T-cell (primary cell): Measurements from ENCODE around the gene CDH4. TPM values are rescaled to one million over a fixed set of nuclear protein-coding genes. Genes with fewer than 3 reads are reported as not detected.

Experiments
- ATAC-seq, 4 experiments: fragments of 200-7000 bp in 3 of 4; fragments of 150-1000 bp in 1 of 4; cut with Tn5 transposase; replicated peaks in 1 of 4; 1 replicate in 3 of 4; 2 replicates in 1 of 4; pipeline ENCODE4 v1.10.0; 2021; ENCODE audit warnings: moderate library complexity in 3 of 4, mild to moderate bottlenecking in 2 of 4, moderate number of reproducible peaks in 1 of 4
- CTCF ChIA-PET, 2 donors: fragments of 300-600 bp; sonication (Branson Sonifier 250); formaldehyde crosslinking; loops; one replicate each; lab custom pipeline; 2022; ENCODE audit warnings: antibody characterized with exemption in 2 of 2; lab: Charles Lee
- POLR2A ChIA-PET, 2 donors: fragments of 300-600 bp; sonication (Branson Sonifier 250); formaldehyde crosslinking; loops; one replicate each; lab custom pipeline; 2022; ENCODE audit warnings: antibody characterized with exemption in 2 of 2; lab: Charles Lee
- DNase-seq, 35 experiments: peaks; one replicate each; pipeline versions ENCODE4 v3.0.0 to v3.0.0-alpha.2; 2013 to 2023
- H3K27ac ChIP-seq: one replicate; pipeline ENCODE4 v1.5.1; 2013; ENCODE audit warnings: low read length
- H3K27me3 ChIP-seq, 2 experiments: replicated peaks in 1 of 2; 1 replicate in 1 of 2; 2 replicates in 1 of 2; pipeline versions ENCODE4 v1.6.1 to v1.7.0; 2013; ENCODE audit warnings: low read length in 1 of 2, mixed read lengths in 1 of 2; ENCODE audit not compliant: control insufficient read depth in 2 of 2, insufficient read depth in 2 of 2; ENCODE audit errors: extremely low read depth in 1 of 2
- H3K36me3 ChIP-seq, 2 donors: 1 replicate in 1 of 2; 2 replicates in 1 of 2; pipeline versions ENCODE4 v1.6.1 to v1.7.0; 2013; ENCODE audit warnings: low read length in 1 of 2; ENCODE audit not compliant: control insufficient read depth in 2 of 2, insufficient read depth in 1 of 2; ENCODE audit errors: extremely low read depth in 1 of 2
- H3K4me1 ChIP-seq, 2 experiments: 1 replicate in 1 of 2; 2 replicates in 1 of 2; pipeline versions ENCODE4 v1.6.1 to v1.7.0; 2013; ENCODE audit warnings: low read length in 2 of 2, mixed read lengths in 1 of 2; ENCODE audit not compliant: insufficient read depth in 2 of 2, control insufficient read depth in 1 of 2; ENCODE audit errors: extremely low read depth in 1 of 2
- H3K4me3 ChIP-seq, 2 donors: 1 replicate in 1 of 2; 2 replicates in 1 of 2; pipeline versions ENCODE4 v1.5.1 to v1.7.0; 2013; ENCODE audit warnings: mild to moderate bottlenecking in 2 of 2, low read length in 1 of 2, moderate library complexity in 1 of 2; ENCODE audit not compliant: control insufficient read depth in 1 of 2; ENCODE audit errors: extremely low read depth in 1 of 2
- H3K9me3 ChIP-seq: 2 replicates; pipeline ENCODE4 v1.7.0; 2013
- H3K27ac Mint-ChIP-seq, 2 donors: one replicate each; pipeline ENCODE4 v1.8.0; 2020 to 2021; ENCODE audit warnings: mild to moderate bottlenecking in 2 of 2, mixed read lengths in 2 of 2
- H3K27me3 Mint-ChIP-seq, 2 donors: one replicate each; pipeline ENCODE4 v1.8.0; 2021 to 2022; ENCODE audit warnings: mixed read lengths in 2 of 2
- H3K36me3 Mint-ChIP-seq: one replicate; pipeline ENCODE4 v1.8.0; 2021; ENCODE audit warnings: mixed read lengths
- H3K4me1 Mint-ChIP-seq, 3 donors: one replicate each; pipeline ENCODE4 v1.8.0; 2020 to 2022; ENCODE audit warnings: mixed read lengths in 3 of 3, mild to moderate bottlenecking in 1 of 3
- H3K4me3 Mint-ChIP-seq, 3 donors: one replicate each; pipeline ENCODE4 v1.8.0; 2020 to 2022; ENCODE audit warnings: mild to moderate bottlenecking in 3 of 3, mixed read lengths in 3 of 3, moderate library complexity in 3 of 3
- H3K9me3 Mint-ChIP-seq, 3 donors: one replicate each; pipeline ENCODE4 v1.8.0; 2020 to 2022; ENCODE audit warnings: mixed read lengths in 3 of 3
- WGBS: methylation state at CpG from one replicate; pipeline ENCODE4 v1.1.5; 2013; ENCODE audit warnings: missing lambda C conversion rate; ENCODE audit not compliant: insufficient coverage; 5-methylcytosine and 5-hydroxymethylcytosine counted together
- total RNA-seq, 35 experiments: library from RNA in 6 of 35; stranded (reverse) in 6 of 35; fragments of 120-200 nt in 1 of 35; gene quantifications; one replicate each; pipeline versions ENCODE4 v1.2.1 to v1.2.4 and lab custom pipeline; 2013 to 2026

The CDH4 gene
- total RNA-seq, 5 donors from 2014 or later (not counting 1 experiment from before 2014, with no cell fraction given): 0.06 to 0.64 (median 0.14) TPM

GRCh38 chr20:61372137-61373054 lies 120.3 kb downstream of the CDH4 start:
- Histone ChIP-seq H3K27me3 (peaks cover 0 to 16% of the 10 kb centered on the region in 2 experiments), H3K36me3 (no peaks in the 10 kb centered on the region), H3K9me3 (no peaks in the 10 kb centered on the region), H3K4me1 (no peaks in the 10 kb centered on the region), H3K4me3 (no peak overlapping the region), H3K27ac (no peak overlapping the region)
- ChIA-PET CTCF (no interaction called here), POLR2A (no interaction called here)
- H3K4me3 Mint-ChIP-seq: no peak overlapping the region
- H3K27me3 Mint-ChIP-seq: no peaks in the 10 kb centered on the region
- WGBS: 93% methylated on average over 19 of the region's 25 CpGs
- H3K9me3 Mint-ChIP-seq: peaks cover 0 to 3% (median 2%) of the 10 kb centered on the region in 3 donors
- no peaks in the 10 kb centered on the region for H3K36me3 Mint-ChIP-seq
- H3K27ac Mint-ChIP-seq: no peak overlapping the region
- DNase-seq: no peak
- no peak for ATAC-seq
- no peaks in the 10 kb centered on the region for H3K4me1 Mint-ChIP-seq

DNA sequence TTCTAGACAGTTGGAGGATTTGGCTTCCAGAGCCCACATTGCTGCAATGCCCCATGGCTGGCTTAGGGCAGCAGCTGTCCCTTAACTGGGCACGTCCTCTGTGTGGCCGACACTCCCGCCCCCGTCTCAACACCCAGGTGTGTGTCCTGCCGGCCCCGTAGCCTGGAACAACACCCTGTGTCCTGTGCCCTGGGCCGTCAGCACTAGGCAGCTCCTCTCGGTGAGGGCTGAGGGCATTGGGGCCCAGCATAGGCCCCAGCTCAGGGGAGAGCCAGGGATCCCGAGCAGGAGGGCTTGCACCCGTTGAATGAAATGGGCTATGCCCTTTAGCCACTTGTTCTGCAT lies 121.0 kb downstream of the CDH4 start:
- POLR2A ChIA-PET: no interaction called here
- Mint-ChIP-seq H3K27me3 (no peaks in the 10 kb centered on the region), H3K36me3 (no peaks in the 10 kb centered on the region), H3K27ac (no peak overlapping the region), H3K9me3 (peaks cover 0 to 3% (median 0%) of the 10 kb centered on the region in 3 donors), H3K4me1 (no peaks in the 10 kb centered on the region), H3K4me3 (no peak overlapping the region)
- H3K27me3 ChIP-seq: peaks cover 0 to 18% of the 10 kb centered on the region in 2 experiments
- 70% methylated on average over 10 of the region's 10 CpGs for WGBS
- no peak for DNase-seq
- H3K4me1 ChIP-seq: no peaks in the 10 kb centered on the region
- CTCF ChIA-PET: no interaction called here
- no peak for ATAC-seq
- no peak overlapping the region for H3K27ac ChIP-seq
- no peak overlapping the region for H3K4me3 ChIP-seq
- H3K36me3 ChIP-seq: no peaks in the 10 kb centered on the region
- no peaks in the 10 kb centered on the region for H3K9me3 ChIP-seq

GRCh38 chr20:61373956-61374545 lies 122.0 kb downstream of the CDH4 start:
- 86% methylated on average over 16 of the region's 19 CpGs for WGBS
- Histone ChIP-seq H3K36me3 (no peaks in the 10 kb centered on the region), H3K4me1 (no peaks in the 10 kb centered on the region), H3K27me3 (peaks cover 0 to 19% of the 10 kb centered on the region in 2 experiments), H3K9me3 (no peaks in the 10 kb centered on the region), H3K27ac (no peak overlapping the region), H3K4me3 (no peak overlapping the region)
- ChIA-PET POLR2A (no interaction called here), CTCF (no interaction called here)
- H3K27ac Mint-ChIP-seq: no peak overlapping the region
- peaks cover 0 to 4% of the 10 kb centered on the region in 2 donors for H3K27me3 Mint-ChIP-seq
- DNase-seq: no peak
- H3K4me3 Mint-ChIP-seq: no peak overlapping the region
- H3K4me1 Mint-ChIP-seq: no peaks in the 10 kb centered on the region
- no peak for ATAC-seq
- no peaks in the 10 kb centered on the region for H3K36me3 Mint-ChIP-seq
- H3K9me3 Mint-ChIP-seq: peaks cover 0 to 3% (median 0%) of the 10 kb centered on the region in 3 donors

GRCh38 chr20:61376541-61377240 lies 124.6 kb downstream of the CDH4 start:
- Histone ChIP-seq H3K36me3 (no peaks in the 10 kb centered on the region), H3K9me3 (no peaks in the 10 kb centered on the region), H3K27ac (no peak overlapping the region), H3K4me1 (no peaks in the 10 kb centered on the region), H3K27me3 (peaks cover 0 to 13% of the 10 kb centered on the region in 2 experiments), H3K4me3 (no peak overlapping the region)
- Mint-ChIP-seq H3K36me3 (no peaks in the 10 kb centered on the region), H3K27me3 (peaks cover 0 to 4% of the 10 kb centered on the region in 2 donors), H3K4me1 (no peaks in the 10 kb centered on the region), H3K27ac (no peak overlapping the region), H3K9me3 (peaks cover 0 to 3% (median 0%) of the 10 kb centered on the region in 3 donors), H3K4me3 (no peak overlapping the region)
- 81% methylated on average over 10 of the region's 12 CpGs for WGBS
- no peak for DNase-seq
- POLR2A ChIA-PET: no interaction called here
- CTCF ChIA-PET: no interaction called here
- ATAC-seq: no peak

DNA sequence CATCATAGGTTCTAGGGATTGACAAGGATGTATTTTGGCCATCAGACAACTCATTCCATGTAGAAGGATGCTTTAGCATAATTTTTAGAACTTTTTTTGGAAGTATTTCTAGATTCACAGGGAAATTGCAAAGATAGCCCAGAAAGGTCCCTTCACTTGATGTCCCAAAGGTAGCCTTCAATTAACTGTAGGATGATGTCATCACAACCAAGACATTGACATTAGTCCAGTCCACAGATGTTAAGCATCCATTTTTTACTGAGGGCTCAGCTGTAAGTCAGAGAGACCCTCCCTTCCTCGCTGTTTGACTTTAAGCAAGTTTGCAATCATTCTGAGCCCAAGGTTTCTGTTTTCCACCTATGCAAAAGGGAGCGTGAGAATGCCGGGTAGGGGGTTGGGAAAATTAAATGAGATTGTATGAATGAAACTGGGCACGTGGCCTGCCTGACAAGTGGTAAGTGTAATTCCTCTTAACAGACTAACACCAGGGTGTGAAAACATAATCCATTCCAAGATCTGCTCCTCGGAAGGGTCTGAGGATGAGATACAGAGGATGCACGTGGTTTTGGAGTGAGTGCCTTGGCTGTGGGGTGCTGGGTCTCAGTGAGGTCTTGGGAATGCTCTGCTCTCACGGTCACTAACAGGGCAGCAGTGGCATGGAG lies 126.8 kb downstream of the CDH4 start:
- peaks cover 0 to 8% of the 10 kb centered on the region in 2 experiments for H3K27me3 ChIP-seq
- no peak for ATAC-seq
- no peaks in the 10 kb centered on the region for H3K4me1 ChIP-seq
- POLR2A ChIA-PET: no interaction called here
- H3K27ac ChIP-seq: no peak overlapping the region
- 67% methylated on average over 1 of the region's 7 CpGs for WGBS
- no peaks in the 10 kb centered on the region for H3K36me3 ChIP-seq
- no peak overlapping the region for H3K4me3 ChIP-seq
- no peak overlapping the region for H3K4me3 Mint-ChIP-seq
- H3K4me1 Mint-ChIP-seq: no peaks in the 10 kb centered on the region
- DNase-seq: no peak
- CTCF ChIA-PET: no interaction called here
- H3K27ac Mint-ChIP-seq: no peak overlapping the region
- no peaks in the 10 kb centered on the region for H3K36me3 Mint-ChIP-seq
- H3K9me3 Mint-ChIP-seq: peaks cover 0 to 6% (median 3%) of the 10 kb centered on the region in 3 donors
- H3K27me3 Mint-ChIP-seq: peaks cover 0 to 4% of the 10 kb centered on the region in 2 donors
- no peaks in the 10 kb centered on the region for H3K9me3 ChIP-seq
